Panc1 (cell line): ENCODE measurements around the gene IBA57. TPM values are rescaled to one million over a fixed set of nuclear protein-coding genes. Genes with fewer than 3 reads are reported as not detected.

Experiments used
- ATAC-seq: fragments of 200-7000 bp; cut with Tn5 transposase; 2 replicates; pipeline ENCODE4 v1.9.1; 2020; ENCODE audit warnings: mild to moderate bottlenecking, moderate library complexity
- BruUV-seq: library from RNA; stranded (reverse); fragments of 400-500 nt; replicated peaks from 2 replicates; lab custom pipeline; 2021; lab: Mats Ljungman, UMichigan
- CTCF ChIA-PET: fragments of 300-600 bp; sonication (Branson Sonifier 250); formaldehyde crosslinking; loops from one replicate; lab custom pipeline; 2022; ENCODE audit warnings: antibody characterized with exemption; lab: Charles Lee
- POLR2A ChIA-PET: fragments of 300-600 bp; sonication (Branson Sonifier 250); formaldehyde crosslinking; loops from one replicate; lab custom pipeline; 2022; ENCODE audit warnings: antibody characterized with exemption; lab: Charles Lee
- DNase-seq: peaks from one replicate; pipeline ENCODE4 v3.0.0-alpha.2; 2010; ENCODE audit warnings: low read depth, low spot score
- H3K27ac ChIP-seq: 2 replicates; pipeline ENCODE4 v1.5.1; 2011; ENCODE audit warnings: mild to moderate bottlenecking, low read length, inconsistent platforms
- H3K27me3 ChIP-seq: fragments of 200-500 bp; sonication (Bioruptor generic); 2 replicates; pipeline ENCODE4 v1.6.0; 2014; ENCODE audit warnings: low read length, inconsistent platforms; ENCODE audit not compliant: control insufficient read depth, insufficient read depth
- H3K36me3 ChIP-seq: fragments of 200-500 bp; sonication (Bioruptor generic); 2 replicates; pipeline ENCODE4 v1.5.1; 2014; ENCODE audit warnings: inconsistent platforms, mild to moderate bottlenecking, low read length, moderate library complexity; ENCODE audit not compliant: control insufficient read depth, insufficient read depth
- H3K4me1 ChIP-seq: 2 replicates; pipeline ENCODE4 v1.5.1; 2011; ENCODE audit warnings: inconsistent platforms, mild to moderate bottlenecking, low read length, moderate library complexity; ENCODE audit not compliant: control insufficient read depth, insufficient read depth
- H3K4me3 ChIP-seq, 2 experiments: 2 replicates each; pipeline ENCODE4 v1.5.1; 2011 to 2012; ENCODE audit warnings: low read depth in 2 of 2, low read length in 2 of 2, mild to moderate bottlenecking in 2 of 2, inconsistent platforms in 1 of 2, moderate library complexity in 1 of 2
- H3K9me3 ChIP-seq: fragments of 200-500 bp; sonication (Bioruptor generic); 2 replicates; pipeline ENCODE4 v1.5.1; 2014; ENCODE audit warnings: low read depth, mild to moderate bottlenecking, inconsistent platforms, low read length, moderate library complexity; ENCODE audit not compliant: control insufficient read depth, insufficient read depth
- POLR2AphosphoS5 ChIP-seq: IDR thresholded peaks from 2 replicates; pipeline ENCODE4 v1.6.1; 2012; ENCODE audit warnings: mild to moderate bottlenecking, low read depth, low read length, moderate library complexity
- SIN3A ChIP-seq: IDR thresholded peaks from 2 replicates; pipeline ENCODE4 v1.6.1; 2012; ENCODE audit warnings: low read depth, mild to moderate bottlenecking, low read length, moderate library complexity, borderline replicate concordance; ENCODE audit not compliant: insufficient read depth
- TCF7L2 ChIP-seq: IDR thresholded peaks from 2 replicates; pipeline ENCODE4 v1.6.1; 2011; ENCODE audit warnings: mild to moderate bottlenecking, low read depth, low read length, inconsistent platforms
- in situ Hi-C: cut with HindIII; loops from 2 replicates; pipeline ENCODE4 v1.10.0; 2016; ENCODE audit warnings: low sequenced_read_pairs, low pct_unique_long_range_greater_than_20kb
- intact Hi-C: fragments of 100-400 bp; cut with micrococcal nuclease; formaldehyde crosslinking; loops from one replicate; pipeline ENCODE4 v1.10.0; 2022; ENCODE audit not compliant: unreplicated experiment
- total RNA-seq: library from RNA; stranded (reverse); gene quantifications from one replicate; pipeline ENCODE4 v1.2.1, GENCODE V29; 2021; ENCODE audit not compliant: unreplicated experiment
- TF ChIP-seq, protein P1 (sequence below), 2 experiments: IDR thresholded peaks; 2 replicates each; pipeline ENCODE4 v1.6.1; 2011 to 2012; ENCODE audit warnings: low read depth in 2 of 2, control low read depth in 1 of 2, low read length in 1 of 2, mild to moderate bottlenecking in 1 of 2, moderate library complexity in 1 of 2; ENCODE audit not compliant: insufficient read depth in 1 of 2
- TF ChIP-seq, protein P2 (sequence below): fragments of 450-650 bp; IDR thresholded peaks from 2 replicates; pipeline ENCODE4 v1.5.1; 2017; ENCODE audit warnings: mild to moderate bottlenecking

IBA57 gene
- total RNA-seq, 1 experiment from 2014 or later = 11.3 TPM

DNA sequence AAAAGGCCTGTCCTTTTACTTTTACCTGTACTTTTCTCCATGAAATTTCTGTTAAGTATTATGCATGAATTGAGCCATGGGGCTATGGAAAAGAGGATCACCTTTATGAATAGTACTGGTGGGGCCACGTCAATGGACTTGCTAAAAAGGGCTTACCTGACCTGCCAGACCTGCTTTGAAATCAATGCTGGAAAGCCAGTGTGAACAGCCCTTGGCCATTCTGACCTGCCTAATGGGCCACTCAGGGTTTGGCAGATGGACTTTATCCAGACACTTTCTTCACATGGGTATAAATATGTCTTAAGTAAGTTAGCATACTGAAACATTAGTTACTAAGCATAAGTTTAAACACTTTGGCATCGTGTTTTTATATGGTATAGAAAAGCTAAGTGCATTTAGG, 33.8 kb upstream of the IBA57 start:
- no TSS peak for BruUV-seq
- ATAC-seq (no peak), DNase-seq (no peak)
- in situ Hi-C loops (no loop called here), intact Hi-C loops (loop anchor here (1.0 kb wide), 1 partner anchor 60 kb away; no protein-coding TSS in a partner anchor)
- ChIA-PET POLR2A (no interaction called here), CTCF (no interaction called here)
- no peaks in the 10 kb centered on the region for H3K9me3 ChIP-seq
- no peak overlapping the region for H3K4me3 ChIP-seq
- peaks cover 7% of the 10 kb centered on the region; the same call in 1 of the 2 replicates for H3K27me3 ChIP-seq
- TF ChIP-seq, protein P1, sequence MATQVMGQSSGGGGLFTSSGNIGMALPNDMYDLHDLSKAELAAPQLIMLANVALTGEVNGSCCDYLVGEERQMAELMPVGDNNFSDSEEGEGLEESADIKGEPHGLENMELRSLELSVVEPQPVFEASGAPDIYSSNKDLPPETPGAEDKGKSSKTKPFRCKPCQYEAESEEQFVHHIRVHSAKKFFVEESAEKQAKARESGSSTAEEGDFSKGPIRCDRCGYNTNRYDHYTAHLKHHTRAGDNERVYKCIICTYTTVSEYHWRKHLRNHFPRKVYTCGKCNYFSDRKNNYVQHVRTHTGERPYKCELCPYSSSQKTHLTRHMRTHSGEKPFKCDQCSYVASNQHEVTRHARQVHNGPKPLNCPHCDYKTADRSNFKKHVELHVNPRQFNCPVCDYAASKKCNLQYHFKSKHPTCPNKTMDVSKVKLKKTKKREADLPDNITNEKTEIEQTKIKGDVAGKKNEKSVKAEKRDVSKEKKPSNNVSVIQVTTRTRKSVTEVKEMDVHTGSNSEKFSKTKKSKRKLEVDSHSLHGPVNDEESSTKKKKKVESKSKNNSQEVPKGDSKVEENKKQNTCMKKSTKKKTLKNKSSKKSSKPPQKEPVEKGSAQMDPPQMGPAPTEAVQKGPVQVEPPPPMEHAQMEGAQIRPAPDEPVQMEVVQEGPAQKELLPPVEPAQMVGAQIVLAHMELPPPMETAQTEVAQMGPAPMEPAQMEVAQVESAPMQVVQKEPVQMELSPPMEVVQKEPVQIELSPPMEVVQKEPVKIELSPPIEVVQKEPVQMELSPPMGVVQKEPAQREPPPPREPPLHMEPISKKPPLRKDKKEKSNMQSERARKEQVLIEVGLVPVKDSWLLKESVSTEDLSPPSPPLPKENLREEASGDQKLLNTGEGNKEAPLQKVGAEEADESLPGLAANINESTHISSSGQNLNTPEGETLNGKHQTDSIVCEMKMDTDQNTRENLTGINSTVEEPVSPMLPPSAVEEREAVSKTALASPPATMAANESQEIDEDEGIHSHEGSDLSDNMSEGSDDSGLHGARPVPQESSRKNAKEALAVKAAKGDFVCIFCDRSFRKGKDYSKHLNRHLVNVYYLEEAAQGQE (IDR thresholded peaks at IDR 0.05; ENCODE audit: insufficient read depth in 1 of 2, low read depth in 2 of 2, low read length in 1 of 2) = no peak
- TF ChIP-seq, protein P2, sequence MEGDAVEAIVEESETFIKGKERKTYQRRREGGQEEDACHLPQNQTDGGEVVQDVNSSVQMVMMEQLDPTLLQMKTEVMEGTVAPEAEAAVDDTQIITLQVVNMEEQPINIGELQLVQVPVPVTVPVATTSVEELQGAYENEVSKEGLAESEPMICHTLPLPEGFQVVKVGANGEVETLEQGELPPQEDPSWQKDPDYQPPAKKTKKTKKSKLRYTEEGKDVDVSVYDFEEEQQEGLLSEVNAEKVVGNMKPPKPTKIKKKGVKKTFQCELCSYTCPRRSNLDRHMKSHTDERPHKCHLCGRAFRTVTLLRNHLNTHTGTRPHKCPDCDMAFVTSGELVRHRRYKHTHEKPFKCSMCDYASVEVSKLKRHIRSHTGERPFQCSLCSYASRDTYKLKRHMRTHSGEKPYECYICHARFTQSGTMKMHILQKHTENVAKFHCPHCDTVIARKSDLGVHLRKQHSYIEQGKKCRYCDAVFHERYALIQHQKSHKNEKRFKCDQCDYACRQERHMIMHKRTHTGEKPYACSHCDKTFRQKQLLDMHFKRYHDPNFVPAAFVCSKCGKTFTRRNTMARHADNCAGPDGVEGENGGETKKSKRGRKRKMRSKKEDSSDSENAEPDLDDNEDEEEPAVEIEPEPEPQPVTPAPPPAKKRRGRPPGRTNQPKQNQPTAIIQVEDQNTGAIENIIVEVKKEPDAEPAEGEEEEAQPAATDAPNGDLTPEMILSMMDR = no peak
- no peak for TF ChIP-seq SIN3A
- no peak for TF ChIP-seq POLR2AphosphoS5
- TF ChIP-seq TCF7L2 = no peak
- no peaks in the 10 kb centered on the region; the same call in 1 of the 2 replicates for H3K36me3 ChIP-seq
- H3K27ac ChIP-seq = no peak overlapping the region
- 0 out of 2 replicates have a peak, but pooled peaks cover 2% of the 10 kb centered on the region for H3K4me1 ChIP-seq

DNA sequence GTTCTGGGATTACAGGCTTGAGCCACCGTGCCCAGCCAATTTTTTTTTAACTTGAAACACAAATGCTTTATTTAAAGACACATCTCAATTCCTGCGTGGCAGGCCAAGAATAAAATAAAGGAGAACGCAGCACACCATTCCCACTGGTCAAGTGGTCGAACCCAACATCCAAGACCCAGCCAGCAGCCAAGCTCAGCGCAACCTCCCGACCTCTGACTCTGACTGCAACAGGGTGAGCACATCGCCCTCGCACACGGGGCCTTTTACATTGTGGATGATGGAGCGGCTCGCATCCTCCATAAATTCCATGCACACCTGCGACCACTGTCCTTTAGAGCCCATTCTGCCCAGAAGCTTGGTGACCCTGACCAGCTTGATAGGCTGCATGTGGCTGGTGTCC, 31.0 kb upstream of the IBA57 start:
- no peak for ATAC-seq
- H3K4me1 ChIP-seq = 0 out of 2 replicates have a peak, but pooled peaks cover 2% of the 10 kb centered on the region
- ChIA-PET POLR2A (no interaction called here), CTCF (no interaction called here)
- no peak overlapping the region for H3K27ac ChIP-seq
- no peak for DNase-seq
- in situ Hi-C loops (no loop called here), intact Hi-C loops (no loop called here)
- TF ChIP-seq POLR2AphosphoS5 (no peak), SIN3A (no peak), TCF7L2 (no peak)
- TF ChIP-seq, protein P2 = no peak
- TF ChIP-seq, protein P1 (IDR thresholded peaks at IDR 0.05; ENCODE audit: insufficient read depth in 1 of 2, low read depth in 2 of 2, low read length in 1 of 2) = no peak
- no peak overlapping the region for H3K4me3 ChIP-seq
- H3K27me3 ChIP-seq = peaks cover 7% of the 10 kb centered on the region; the same call in 1 of the 2 replicates
- H3K36me3 ChIP-seq = no peaks in the 10 kb centered on the region; the same call in 1 of the 2 replicates
- BruUV-seq = no TSS peak
- H3K9me3 ChIP-seq = no peaks in the 10 kb centered on the region
